Stimulated activated CD4-positive, alpha-beta T cell treated with anti-CD3 and anti-CD28 coated beads, Interleukin-4, amount 100 ng/mL, for 4 hours (primary cell): ENCODE data around the gene CDK19.
"Not testable (repeated sequence)": the region's sequence is repeated elsewhere in the genome, so short reads cannot be mapped to it uniquely, and the experiment has no call there.

ENCODE experiments used
- DNase-seq, 2 experiments: peaks; one replicate each; pipeline ENCODE4 v3.0.0-alpha.2; 2020

The CDK19 gene

GRCh38 chr6:110813338-110814101 is 1.7 kb downstream of the CDK19 start:
- DNase-seq: no peak

GRCh38 chr6:110812719-110813118 is 2.5 kb downstream of the CDK19 start:
- DNase-seq: no peak

GRCh38 chr6:110810896-110811586 is 4.2 kb downstream of the CDK19 start:
- no peak for DNase-seq

GRCh38 chr6:110809792-110810191 is 5.5 kb downstream of the CDK19 start:
- DNase-seq: no peak

- DNase-seq: not testable (repeated sequence)
Observed at GRCh38 chr6:110802175-110802574, 13.1 kb downstream of the CDK19 start.

GRCh38 chr6:110800839-110801196 is 14.5 kb downstream of the CDK19 start:
- no peak for DNase-seq

GRCh38 chr6:110800196-110800838 is 15.0 kb downstream of the CDK19 start:
- no peak for DNase-seq

- no peak for DNase-seq
Observed at GRCh38 chr6:110799655-110800054, 15.6 kb downstream of the CDK19 start.

- no peak for DNase-seq
Observed at GRCh38 chr6:110799189-110799588, 16.1 kb downstream of the CDK19 start.

- no peak for DNase-seq
Observed at GRCh38 chr6:110795271-110795670, 20.0 kb downstream of the CDK19 start.

GRCh38 chr6:110786696-110787095 is 28.6 kb downstream of the CDK19 start:
- no peak for DNase-seq

- DNase-seq: no peak
Observed at GRCh38 chr6:110786271-110786670, 29.0 kb downstream of the CDK19 start.

- DNase-seq: no peak
Observed at GRCh38 chr6:110784610-110784979, 30.7 kb downstream of the CDK19 start.

GRCh38 chr6:110781522-110782214 is 33.6 kb downstream of the CDK19 start:
- no peak for DNase-seq

GRCh38 chr6:110778333-110778732 is 36.9 kb downstream of the CDK19 start:
- no peak for DNase-seq

- no peak for DNase-seq
Observed at GRCh38 chr6:110777636-110778035, 37.6 kb downstream of the CDK19 start.

- no peak for DNase-seq
Observed at GRCh38 chr6:110776413-110776812, 38.9 kb downstream of the CDK19 start.

- no peak for DNase-seq
Observed at GRCh38 chr6:110769923-110770322, 45.3 kb downstream of the CDK19 start.

GRCh38 chr6:110768057-110768456 is 47.2 kb downstream of the CDK19 start:
- DNase-seq: no peak

GRCh38 chr6:110761371-110761770 is 53.9 kb downstream of the CDK19 start:
- no peak for DNase-seq

- DNase-seq: no peak
Observed at GRCh38 chr6:110760589-110760988, 54.7 kb downstream of the CDK19 start.

GRCh38 chr6:110760098-110760497 is 55.2 kb downstream of the CDK19 start:
- DNase-seq: not testable (repeated sequence)

- DNase-seq: no peak
Observed at GRCh38 chr6:110757926-110758325, 57.3 kb downstream of the CDK19 start.

- no peak for DNase-seq
Observed at GRCh38 chr6:110756817-110757216, 58.5 kb downstream of the CDK19 start.
